Endothelial cell of umbilical vein (primary cell): Measurements from ENCODE around the gene KCNK1. TPM values are rescaled to one million over a fixed set of nuclear protein-coding genes. Genes with fewer than 3 reads are reported as not detected.

Experiments
- BruUV-seq: library from RNA; stranded (reverse); fragments of 400-500 nt; replicated peaks from 2 replicates; lab custom pipeline; 2021; lab: Mats Ljungman, UMichigan
- CTCF ChIA-PET: fragments of 300-600, 350-600 bp; sonication (Branson Sonifier 250); formaldehyde crosslinking; loops from one replicate; lab custom pipeline; 2021; ENCODE audit warnings: antibody characterized with exemption, inconsistent platforms; lab: Charles Lee
- POLR2A ChIA-PET: fragments of 300-600, 350-600 bp; sonication (Branson Sonifier 250); formaldehyde crosslinking; loops from one replicate; lab custom pipeline; 2021; ENCODE audit warnings: antibody characterized with exemption, inconsistent platforms; lab: Charles Lee
- DNase-seq: peaks from one replicate; pipeline ENCODE4 v3.0.0-alpha.2; 2011; ENCODE audit warnings: low read depth, low spot score
- FAIRE-seq: peaks from 2 replicates; lab custom pipeline; 2011; peaks lifted over from hg19 to GRCh38; lab: Jason Lieb, UNC
- H2AFZ ChIP-seq: 2 replicates; pipeline ENCODE4 v1.6.0; 2012; ENCODE audit warnings: low read depth, low read length, control low read depth, inconsistent platforms
- H3K27ac ChIP-seq: 2 replicates; pipeline ENCODE4 v1.5.1; 2011; ENCODE audit warnings: low read depth, mild to moderate bottlenecking, control low read depth, low read length, moderate library complexity; ENCODE audit not compliant: insufficient read depth
- H3K27me3 ChIP-seq, 2 experiments: 2 replicates each; pipeline versions ENCODE4 v1.6.0 to v1.6.1; 2011; ENCODE audit warnings: low read length in 2 of 2, mixed read lengths in 1 of 2; ENCODE audit not compliant: control insufficient read depth in 2 of 2, insufficient read depth in 2 of 2
- H3K36me3 ChIP-seq, 2 experiments: 2 replicates in 1 of 2; 3 replicates in 1 of 2; pipeline ENCODE4 v1.5.1; 2011; ENCODE audit warnings: low read length in 2 of 2, mild to moderate bottlenecking in 1 of 2, moderate library complexity in 1 of 2; ENCODE audit not compliant: control insufficient read depth in 2 of 2, insufficient read depth in 2 of 2; ENCODE audit errors: extremely low read depth in 1 of 2
- H3K4me1 ChIP-seq: 3 replicates; pipeline ENCODE4 v1.5.1; 2011; ENCODE audit warnings: mild to moderate bottlenecking, low read length; ENCODE audit not compliant: control insufficient read depth, insufficient read depth; ENCODE audit errors: extremely low read depth
- H3K4me2 ChIP-seq: 2 replicates; pipeline ENCODE4 v1.6.1; 2011; ENCODE audit warnings: low read length, control low read depth, mixed read lengths; ENCODE audit not compliant: insufficient read depth
- H3K4me3 ChIP-seq, 3 experiments: fragments of 200-600 bp in 1 of 3; sonication (generic), shearing (Covaris generic) in 1 of 3; replicated peaks in 1 of 3; 2 replicates each; pipeline ENCODE4 v1.5.1; 2011 to 2016; ENCODE audit warnings: control low read depth in 3 of 3, low read length in 3 of 3, mild to moderate bottlenecking in 2 of 3, inconsistent platforms in 1 of 3, low read depth in 1 of 3, moderate library complexity in 1 of 3; ENCODE audit not compliant: insufficient read depth in 1 of 3
- H3K79me2 ChIP-seq: 2 replicates; pipeline ENCODE4 v1.6.0; 2012; ENCODE audit warnings: low read length, inconsistent platforms; ENCODE audit not compliant: control insufficient read depth, insufficient read depth
- H3K9ac ChIP-seq: replicated peaks from 2 replicates; pipeline ENCODE3; 2011; ENCODE audit warnings: low read length, control low read depth; ENCODE audit not compliant: insufficient read depth; ENCODE audit errors: extremely low read depth
- H3K9me1 ChIP-seq: replicated peaks from 3 replicates; pipeline ENCODE4 v1.6.0; 2011; ENCODE audit warnings: mild to moderate bottlenecking, low read length; ENCODE audit not compliant: control insufficient read depth, insufficient read depth; ENCODE audit errors: extremely low read depth
- H3K9me3 ChIP-seq: replicated peaks from 2 replicates; pipeline ENCODE4 v1.5.1; 2012; ENCODE audit warnings: low read length, inconsistent platforms; ENCODE audit not compliant: control insufficient read depth, insufficient read depth
- H4K20me1 ChIP-seq: replicated peaks from 2 replicates; pipeline ENCODE3; 2011; ENCODE audit warnings: mild to moderate bottlenecking, low read length; ENCODE audit not compliant: control insufficient read depth, insufficient read depth; ENCODE audit errors: extremely low read depth
- CTCF ChIP-seq, 2 donors: IDR thresholded peaks; 1 replicate in 1 of 2; 2 replicates in 1 of 2; pipeline ENCODE4 v1.5.1; 2011; ENCODE audit warnings: low read length in 2 of 2, mild to moderate bottlenecking in 2 of 2, moderate library complexity in 2 of 2, control low read depth in 1 of 2, inconsistent platforms in 1 of 2, low read depth in 1 of 2; ENCODE audit not compliant: insufficient read depth in 1 of 2; ENCODE audit errors: extremely low read depth in 1 of 2
- EZH2 ChIP-seq: IDR thresholded peaks from 2 replicates; pipeline ENCODE4 v1.6.1; 2012; ENCODE audit warnings: borderline replicate concordance, low read depth, mild to moderate bottlenecking, moderate library complexity, low read length, inconsistent platforms; ENCODE audit not compliant: severe bottlenecking
- FOS ChIP-seq: IDR thresholded peaks from 2 replicates; pipeline ENCODE4 v1.6.1; 2011; ENCODE audit warnings: mild to moderate bottlenecking, low read length, moderate library complexity, borderline replicate concordance; ENCODE audit not compliant: insufficient read depth
- GATA2 ChIP-seq: IDR thresholded peaks from 2 replicates; pipeline ENCODE4 v1.7.0; 2011; ENCODE audit warnings: low read depth, mild to moderate bottlenecking, moderate library complexity, mixed read lengths, low read length; ENCODE audit not compliant: insufficient read length, insufficient read depth
- JUN ChIP-seq: IDR thresholded peaks from 2 replicates; pipeline ENCODE4 v1.6.1; 2011; ENCODE audit warnings: borderline replicate concordance, low read depth; ENCODE audit not compliant: insufficient read length, insufficient read depth
- MAX ChIP-seq: IDR thresholded peaks from 2 replicates; pipeline ENCODE4 v1.6.1; 2011; ENCODE audit not compliant: insufficient read depth, insufficient read length
- MYC ChIP-seq: IDR thresholded peaks from one replicate; pipeline ENCODE4 v1.6.1; 2011; ENCODE audit warnings: mild to moderate bottlenecking, low read depth, low read length
- POLR2A ChIP-seq: IDR thresholded peaks from 2 replicates; pipeline ENCODE4 v1.6.1; 2012; ENCODE audit warnings: low read depth, mild to moderate bottlenecking, control low read depth, low read length
- POLR2AphosphoS5 ChIP-seq: IDR thresholded peaks from 2 replicates; pipeline ENCODE4 v1.6.1; 2012; ENCODE audit warnings: low read depth, mild to moderate bottlenecking, control low read depth, low read length, moderate library complexity; ENCODE audit not compliant: insufficient read depth
- dilution Hi-C: fragments of 300-500 bp; cut with MboI; formaldehyde crosslinking; loops from one replicate; pipeline ENCODE4 v1.15.0; 2019; ENCODE audit warnings: low sequenced_read_pairs; ENCODE audit not compliant: extremely low pct_ligation_motif_present
- intact Hi-C: fragments of 100-400 bp; cut with micrococcal nuclease; formaldehyde crosslinking; loops from one replicate; pipeline ENCODE4 v1.10.0; 2022
- polyA plus RNA-seq, 4 experiments: library from polyadenylated mRNA; depleted of rRNA in 3 of 4; stranded (reverse) in 3 of 4; unstranded in 1 of 4; fragments of >200 nt; gene quantifications; 2 replicates each; pipeline versions ENCODE4 v1.2.1 to v1.2.3, GENCODE V29; 2011 to 2012; ENCODE audit warnings: missing spikeins in 1 of 4
- total RNA-seq: library from RNA; stranded (reverse); gene quantifications from 2 replicates; pipeline ENCODE4 v1.2.3, GENCODE V29; 2021

The KCNK1 gene
- total and polyA plus RNA-seq, 2 donors (not counting 3 experiments of a cell fraction or from before 2014, with no cell fraction given) = 0.83 to 2.8 TPM

GRCh38 chr1:233639611-233640010, 25.7 kb downstream of the KCNK1 start:
- no peak for DNase-seq
- intact Hi-C loops = no loop called here
- no peak overlapping the region for H3K4me3 ChIP-seq
- H3K27ac ChIP-seq = no peak overlapping the region
- H2AFZ ChIP-seq = no peak overlapping the region
- no TSS peak for BruUV-seq
- dilution Hi-C loops = no loop called here
- no peaks in the 10 kb centered on the region for H3K9me1 ChIP-seq
- CTCF ChIA-PET = no interaction called here
- H3K27me3 ChIP-seq = no peaks in the 10 kb centered on the region
- no peak overlapping the region for H3K9ac ChIP-seq
- H3K36me3 ChIP-seq = no peaks in the 10 kb centered on the region
- POLR2A ChIA-PET = no interaction called here
- no peak overlapping the region for H3K4me2 ChIP-seq
- FAIRE-seq = no peak
- no peaks in the 10 kb centered on the region for H3K9me3 ChIP-seq
- TF ChIP-seq POLR2AphosphoS5 (no peak), EZH2 (no peak), FOS (no peak), CTCF (IDR thresholded peaks at IDR 0.05; ENCODE audit: extremely low read depth in 1 of 2, insufficient read depth in 1 of 2, low read depth in 1 of 2, low read length in 2 of 2) (no peak), MYC (no peak), GATA2 (no peak), POLR2A (no peak), JUN (no peak), MAX (no peak)
- H4K20me1 ChIP-seq = no peaks in the 10 kb centered on the region
- no peaks in the 10 kb centered on the region for H3K79me2 ChIP-seq
- no peaks in the 10 kb centered on the region for H3K4me1 ChIP-seq
